Measurements from ENCODE around the gene MSI2.
A peak's percentile ranks its signal among the peaks of the same experiment; 100 is the strongest.

Gene MSI2

GRCh38 chr17:57349541-57350247, 93.4 kb downstream of the MSI2 start:
- Mint-ChIP-seq H3K9me3 (no peaks in the 10 kb centered on the region), H3K4me1 (peaks cover 31% of the 10 kb centered on the region), H3K4me3 (no peak overlapping the region), H3K27ac (no peak overlapping the region), H3K27me3 (no peaks in the 10 kb centered on the region)
- ATAC-seq (no peak), DNase-seq (no peak)

- H3K4me3 Mint-ChIP-seq: no peak overlapping the region
- peaks cover 36% of the 10 kb centered on the region for H3K4me1 Mint-ChIP-seq
- H3K27ac Mint-ChIP-seq: no peak overlapping the region
- ATAC-seq: no peak
- H3K27me3 Mint-ChIP-seq: no peaks in the 10 kb centered on the region
- no peaks in the 10 kb centered on the region for H3K9me3 Mint-ChIP-seq
- DNase-seq: no peak
Observed at GRCh38 chr17:57350266-57350665, 93.9 kb downstream of the MSI2 start.

GRCh38 chr17:57352665-57353175, 96.4 kb downstream of the MSI2 start:
- Mint-ChIP-seq H3K4me1 (peaks cover 60% of the 10 kb centered on the region), H3K4me3 (no peak overlapping the region), H3K27me3 (no peaks in the 10 kb centered on the region), H3K27ac (no peak overlapping the region), H3K9me3 (no peaks in the 10 kb centered on the region)
- no peak for DNase-seq
- ATAC-seq: no peak

GRCh38 chr17:57354673-57355072, 98.3 kb downstream of the MSI2 start:
- DNase-seq: no peak
- peak overlapping the region in 1 of 2 donors; percentile 29 for H3K27ac Mint-ChIP-seq
- H3K4me1 Mint-ChIP-seq: peaks cover 68% of the 10 kb centered on the region
- ATAC-seq: peak; percentile 65
- no peak overlapping the region for H3K4me3 Mint-ChIP-seq
- no peaks in the 10 kb centered on the region for H3K27me3 Mint-ChIP-seq
- no peaks in the 10 kb centered on the region for H3K9me3 Mint-ChIP-seq

- ATAC-seq (no peak), DNase-seq (no peak)
- H3K9me3 Mint-ChIP-seq: no peaks in the 10 kb centered on the region
- H3K4me1 Mint-ChIP-seq: peaks cover 68% of the 10 kb centered on the region
- no peak overlapping the region for H3K4me3 Mint-ChIP-seq
- H3K27ac Mint-ChIP-seq: no peak overlapping the region
- H3K27me3 Mint-ChIP-seq: no peaks in the 10 kb centered on the region
Observed at GRCh38 chr17:57355090-57355859, 99.0 kb downstream of the MSI2 start.

GRCh38 chr17:57356153-57356718, 99.9 kb downstream of the MSI2 start:
- Mint-ChIP-seq H3K27me3 (no peaks in the 10 kb centered on the region), H3K4me1 (peaks cover 68% of the 10 kb centered on the region), H3K4me3 (peak overlapping the region in 1 of 2 donors; percentile 62), H3K27ac (peak overlapping the region in 1 of 2 donors; percentile 55), H3K9me3 (no peaks in the 10 kb centered on the region)
- no peak for DNase-seq
- ATAC-seq: no peak

GRCh38 chr17:57356719-57357391, 100.5 kb downstream of the MSI2 start:
- no peak for DNase-seq
- Mint-ChIP-seq H3K27me3 (no peaks in the 10 kb centered on the region), H3K4me1 (peaks cover 68% of the 10 kb centered on the region), H3K4me3 (peak overlapping the region; percentile 49 to 62), H3K9me3 (no peaks in the 10 kb centered on the region), H3K27ac (peak overlapping the region in 1 of 2 donors; percentile 10)
- no peak for ATAC-seq

GRCh38 chr17:57357392-57357784, 101.1 kb downstream of the MSI2 start:
- ATAC-seq (no peak), DNase-seq (no peak)
- H3K27ac Mint-ChIP-seq: no peak overlapping the region
- H3K9me3 Mint-ChIP-seq: no peaks in the 10 kb centered on the region
- peak overlapping the region; percentile 34 to 67 for H3K4me3 Mint-ChIP-seq
- H3K4me1 Mint-ChIP-seq: peaks cover 65% of the 10 kb centered on the region
- H3K27me3 Mint-ChIP-seq: no peaks in the 10 kb centered on the region

GRCh38 chr17:57357830-57358430, 101.6 kb downstream of the MSI2 start:
- H3K9me3 Mint-ChIP-seq: no peaks in the 10 kb centered on the region
- DNase-seq: peak in 1 of 2 donors; percentile 33
- H3K4me1 Mint-ChIP-seq: peaks cover 64% of the 10 kb centered on the region
- no peak overlapping the region for H3K27ac Mint-ChIP-seq
- ATAC-seq: peak; percentile 91
- H3K27me3 Mint-ChIP-seq: no peaks in the 10 kb centered on the region
- peak overlapping the region; percentile 34 to 67 for H3K4me3 Mint-ChIP-seq

- Mint-ChIP-seq H3K9me3 (no peaks in the 10 kb centered on the region), H3K27ac (no peak overlapping the region), H3K27me3 (no peaks in the 10 kb centered on the region), H3K4me1 (peaks cover 58% of the 10 kb centered on the region), H3K4me3 (no peak overlapping the region)
- ATAC-seq: no peak
- no peak for DNase-seq
Observed at GRCh38 chr17:57360266-57360665, 103.9 kb downstream of the MSI2 start.

- Mint-ChIP-seq H3K27me3 (no peaks in the 10 kb centered on the region), H3K9me3 (no peaks in the 10 kb centered on the region), H3K27ac (peak overlapping the region in 1 of 2 donors; percentile 71), H3K4me3 (no peak overlapping the region), H3K4me1 (peaks cover 57% of the 10 kb centered on the region)
- no peak for DNase-seq
- no peak for ATAC-seq
Observed at GRCh38 chr17:57362797-57363556, 106.7 kb downstream of the MSI2 start.

GRCh38 chr17:57363580-57363979, 107.3 kb downstream of the MSI2 start:
- H3K27me3 Mint-ChIP-seq: no peaks in the 10 kb centered on the region
- H3K4me1 Mint-ChIP-seq: peaks cover 57% of the 10 kb centered on the region
- no peak for ATAC-seq
- no peak overlapping the region for H3K4me3 Mint-ChIP-seq
- H3K27ac Mint-ChIP-seq: no peak overlapping the region
- no peak for DNase-seq
- H3K9me3 Mint-ChIP-seq: no peaks in the 10 kb centered on the region

GRCh38 chr17:57363998-57364643, 107.8 kb downstream of the MSI2 start:
- DNase-seq (no peak), ATAC-seq (no peak)
- Mint-ChIP-seq H3K27me3 (no peaks in the 10 kb centered on the region), H3K27ac (no peak overlapping the region), H3K4me3 (no peak overlapping the region), H3K9me3 (no peaks in the 10 kb centered on the region), H3K4me1 (peaks cover 57% of the 10 kb centered on the region)

GRCh38 chr17:57365420-57365819, 109.1 kb downstream of the MSI2 start:
- DNase-seq (no peak), ATAC-seq (no peak)
- H3K27me3 Mint-ChIP-seq: no peaks in the 10 kb centered on the region
- no peaks in the 10 kb centered on the region for H3K9me3 Mint-ChIP-seq
- no peak overlapping the region for H3K27ac Mint-ChIP-seq
- peaks cover 63% of the 10 kb centered on the region for H3K4me1 Mint-ChIP-seq
- H3K4me3 Mint-ChIP-seq: no peak overlapping the region
